ENCODE data around the gene CLEC2D. TPM values are rescaled to one million over a fixed set of nuclear protein-coding genes. Genes with fewer than 3 reads are reported as not detected.
"Not testable (repeated sequence)": the region's sequence is repeated elsewhere in the genome, so short reads cannot be mapped to it uniquely, and the experiment has no call there.

Gene CLEC2D
- total RNA-seq, 1 experiment from 2014 or later = 32.6 TPM

DNA sequence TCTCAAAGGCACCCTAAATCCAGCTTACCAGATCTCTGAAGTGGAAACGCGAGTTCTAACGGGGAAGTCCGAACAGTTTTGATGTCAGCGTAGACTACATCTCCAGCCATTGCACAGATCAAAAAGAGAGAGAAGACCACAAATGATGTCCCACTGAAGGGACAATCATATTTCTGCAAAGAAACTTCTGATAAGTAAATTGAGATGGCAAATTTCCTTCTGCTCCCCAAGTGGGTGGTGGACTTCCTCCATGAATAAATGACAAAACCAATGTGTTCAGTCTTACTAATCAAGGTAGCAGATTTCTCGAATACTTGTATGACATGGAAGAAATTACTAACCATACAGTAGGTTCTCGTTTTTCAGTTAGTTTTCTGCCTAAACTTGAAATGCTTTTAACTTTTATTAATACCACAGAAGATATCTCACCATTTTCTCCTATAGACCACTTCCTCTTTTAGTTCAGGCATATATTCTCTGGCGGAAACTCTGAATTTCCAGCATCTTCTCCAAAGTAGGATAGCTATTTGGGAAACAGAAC is 63.5 kb downstream of the CLEC2D start, which contains the start of gene CLECL1:
Gene CLECL1 (minus strand): TSS at position 177 of the 541 bp plus-strand sequence.
- POLR2A ChIA-PET (ENCODE audit: unreplicated experiment) = no interaction called here
- Histone ChIP-seq H3K4me3 (no peak within 1 kb of the TSS), H3K27me3 (ENCODE audit: insufficient read depth, low read depth) (no peaks in the 10 kb centered on the region), H3K4me2 (no peak within 1 kb of the TSS), H3K4me1 (replicated peaks; ENCODE audit: insufficient read depth) (peaks cover 5% of the 10 kb centered on the region; the same call in 1 of the 2 replicates), H3K27ac (no peak within 1 kb of the TSS), H3K79me2 (ENCODE audit: low read depth) (no peaks in the 10 kb centered on the region), H4K20me1 (ENCODE audit: insufficient read depth) (no peaks in the 10 kb centered on the region), H3K9me2 (ENCODE audit: insufficient read depth) (no peaks in the 10 kb centered on the region), H3K9me3 (ENCODE audit: insufficient read depth, low read depth) (no peaks in the 10 kb centered on the region), H3K36me3 (ENCODE audit: low read depth) (no peaks in the 10 kb centered on the region), H2AFZ (peak within 1 kb of the TSS; percentile 31; the same call in 1 of the 2 replicates), H3F3A (ENCODE audit: insufficient read depth, low read depth) (no peaks in the 10 kb centered on the region)
- DNase-seq = no peak
- intact Hi-C loops (cut with micrococcal nuclease; ENCODE audit: unreplicated experiment) = no loop called here
- no TSS peak for BruUV-seq (replicated peaks)
- CTCF ChIA-PET = no interaction called here
- no peak for TF ChIP-seq EZH2 (IDR thresholded peaks at IDR 0.05; ENCODE audit: low read depth)
- TF ChIP-seq, protein P1, sequence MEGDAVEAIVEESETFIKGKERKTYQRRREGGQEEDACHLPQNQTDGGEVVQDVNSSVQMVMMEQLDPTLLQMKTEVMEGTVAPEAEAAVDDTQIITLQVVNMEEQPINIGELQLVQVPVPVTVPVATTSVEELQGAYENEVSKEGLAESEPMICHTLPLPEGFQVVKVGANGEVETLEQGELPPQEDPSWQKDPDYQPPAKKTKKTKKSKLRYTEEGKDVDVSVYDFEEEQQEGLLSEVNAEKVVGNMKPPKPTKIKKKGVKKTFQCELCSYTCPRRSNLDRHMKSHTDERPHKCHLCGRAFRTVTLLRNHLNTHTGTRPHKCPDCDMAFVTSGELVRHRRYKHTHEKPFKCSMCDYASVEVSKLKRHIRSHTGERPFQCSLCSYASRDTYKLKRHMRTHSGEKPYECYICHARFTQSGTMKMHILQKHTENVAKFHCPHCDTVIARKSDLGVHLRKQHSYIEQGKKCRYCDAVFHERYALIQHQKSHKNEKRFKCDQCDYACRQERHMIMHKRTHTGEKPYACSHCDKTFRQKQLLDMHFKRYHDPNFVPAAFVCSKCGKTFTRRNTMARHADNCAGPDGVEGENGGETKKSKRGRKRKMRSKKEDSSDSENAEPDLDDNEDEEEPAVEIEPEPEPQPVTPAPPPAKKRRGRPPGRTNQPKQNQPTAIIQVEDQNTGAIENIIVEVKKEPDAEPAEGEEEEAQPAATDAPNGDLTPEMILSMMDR (conservative IDR thresholded peaks at IDR 0.05) = no peak

DNA sequence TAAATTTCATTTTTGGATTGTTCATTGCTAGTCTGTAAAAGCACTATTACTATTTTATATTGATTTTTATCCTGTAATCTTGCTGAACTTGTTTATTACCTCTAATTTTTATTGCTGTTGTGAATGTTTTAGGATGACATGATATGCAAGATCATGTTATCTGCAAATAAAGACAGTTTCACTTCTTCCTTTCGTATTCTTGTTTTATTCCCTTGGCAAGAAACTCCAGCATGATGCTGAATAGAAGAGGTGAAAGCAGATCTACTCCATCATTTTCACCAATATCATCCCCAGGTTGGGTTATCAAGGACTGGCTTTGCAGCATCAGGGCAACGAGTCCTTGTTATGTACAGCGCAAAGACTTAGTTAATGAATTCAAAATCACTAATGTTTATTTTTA is 66.1 kb downstream of the CLEC2D start:
- Histone ChIP-seq H4K20me1 (ENCODE audit: insufficient read depth) (no peaks in the 10 kb centered on the region), H3K27me3 (ENCODE audit: insufficient read depth, low read depth) (no peaks in the 10 kb centered on the region), H3K4me3 (no peak overlapping the region), H3K36me3 (ENCODE audit: low read depth) (no peaks in the 10 kb centered on the region), H3K79me2 (ENCODE audit: low read depth) (no peaks in the 10 kb centered on the region), H3F3A (ENCODE audit: insufficient read depth, low read depth) (no peaks in the 10 kb centered on the region), H3K4me1 (replicated peaks; ENCODE audit: insufficient read depth) (0 out of 2 replicates have a peak, but pooled peaks cover 5% of the 10 kb centered on the region), H3K9me2 (ENCODE audit: insufficient read depth) (no peaks in the 10 kb centered on the region), H3K4me2 (no peak overlapping the region), H3K27ac (no peak overlapping the region), H2AFZ (no peak overlapping the region), H3K9me3 (ENCODE audit: insufficient read depth, low read depth) (no peaks in the 10 kb centered on the region)
- no peak for DNase-seq
- POLR2A ChIA-PET (ENCODE audit: unreplicated experiment) = no interaction called here
- no TSS peak for BruUV-seq (replicated peaks)
- CTCF ChIA-PET = no interaction called here
- TF ChIP-seq, protein P1 (conservative IDR thresholded peaks at IDR 0.05) = no peak
- no peak for TF ChIP-seq EZH2 (IDR thresholded peaks at IDR 0.05; ENCODE audit: low read depth)
- intact Hi-C loops (cut with micrococcal nuclease; ENCODE audit: unreplicated experiment) = no loop called here

DNA sequence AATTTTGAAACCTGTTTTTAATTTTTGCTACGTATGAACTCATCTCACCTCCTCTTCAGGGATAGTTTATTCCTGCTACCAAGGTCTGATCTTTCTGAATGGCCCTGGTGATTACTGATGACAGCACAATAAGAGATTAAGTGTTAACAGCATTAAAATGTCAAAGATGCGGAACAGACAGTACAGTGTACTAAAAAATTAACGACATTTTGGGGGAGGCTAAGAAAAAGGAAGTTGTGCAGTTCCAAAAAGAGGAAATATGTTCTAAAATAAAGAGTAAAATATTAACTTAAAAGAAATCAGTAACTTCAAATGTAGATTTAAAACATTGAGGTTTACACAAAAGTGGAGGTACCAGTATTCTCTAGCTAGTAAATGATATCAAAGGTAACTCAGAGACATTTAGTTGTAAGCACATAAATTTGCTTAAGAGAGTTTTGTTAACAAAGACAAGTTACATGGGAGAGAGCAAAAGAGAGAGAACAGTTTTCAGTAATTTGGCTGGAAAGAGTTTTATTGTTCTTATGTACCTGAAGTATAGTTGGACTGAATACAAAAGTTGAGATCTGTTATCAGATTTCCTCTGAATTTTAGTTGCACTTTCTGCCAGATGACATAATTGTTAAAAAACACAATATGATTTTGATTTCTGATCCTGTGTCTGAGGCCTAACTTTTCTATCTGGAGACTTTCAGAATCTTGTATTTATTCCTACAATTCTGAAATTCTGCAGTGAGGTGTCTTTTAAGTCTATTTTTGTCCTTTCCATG is 67.6 kb downstream of the CLEC2D start:
- Histone ChIP-seq H3K4me1 (replicated peaks; ENCODE audit: insufficient read depth) (peaks cover 13% of the 10 kb centered on the region), H3K9me3 (ENCODE audit: insufficient read depth, low read depth) (no peaks in the 10 kb centered on the region), H4K20me1 (ENCODE audit: insufficient read depth) (no peaks in the 10 kb centered on the region), H3K4me2 (no peak overlapping the region), H3F3A (ENCODE audit: insufficient read depth, low read depth) (no peaks in the 10 kb centered on the region), H3K27ac (no peak overlapping the region), H3K4me3 (no peak overlapping the region), H3K9me2 (ENCODE audit: insufficient read depth) (no peaks in the 10 kb centered on the region), H3K27me3 (ENCODE audit: insufficient read depth, low read depth) (no peaks in the 10 kb centered on the region), H3K36me3 (ENCODE audit: low read depth) (no peaks in the 10 kb centered on the region), H3K79me2 (ENCODE audit: low read depth) (no peaks in the 10 kb centered on the region), H2AFZ (no peak overlapping the region)
- no peak for DNase-seq
- POLR2A ChIA-PET (ENCODE audit: unreplicated experiment) = interaction anchor here (0.6 kb wide), 1 partner anchor 454 kb away, joined by 5 read pairs; no protein-coding TSS in a partner anchor
- CTCF ChIA-PET = interaction anchor here (1.4 kb wide), 1 partner anchor 16 kb away, joined by 3 read pairs; no protein-coding TSS in a partner anchor
- no TSS peak for BruUV-seq (replicated peaks)
- intact Hi-C loops (cut with micrococcal nuclease; ENCODE audit: unreplicated experiment) = no loop called here
- TF ChIP-seq, protein P1 (conservative IDR thresholded peaks at IDR 0.05) = no peak
- TF ChIP-seq EZH2 (IDR thresholded peaks at IDR 0.05; ENCODE audit: low read depth) = no peak

DNA sequence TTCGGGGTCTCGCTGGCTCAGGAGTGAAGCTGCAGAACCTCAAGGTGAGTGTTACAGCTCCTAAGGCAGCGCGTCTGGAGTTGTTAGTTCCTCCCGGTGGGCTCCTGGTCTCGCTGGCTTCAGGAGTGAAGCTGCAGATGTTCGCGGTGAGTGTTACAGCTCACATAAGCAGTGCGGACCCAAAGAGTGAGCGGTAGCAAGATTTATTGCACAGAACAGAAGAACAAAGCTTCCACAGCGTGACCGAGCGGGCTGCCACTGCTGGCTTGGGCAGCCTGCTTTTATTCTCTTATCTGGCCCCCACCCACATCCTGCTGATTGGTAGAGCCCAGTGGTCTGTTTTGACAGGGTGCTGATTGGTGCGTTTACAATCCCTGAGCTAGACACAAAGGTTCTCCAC is 69.4 kb downstream of the CLEC2D start:
- H3K9me3 ChIP-seq (ENCODE audit: insufficient read depth, low read depth); H3K79me2 ChIP-seq (ENCODE audit: low read depth); H3K4me2 ChIP-seq; H3K4me3 ChIP-seq; intact Hi-C loops (cut with micrococcal nuclease; ENCODE audit: unreplicated experiment); BruUV-seq (replicated peaks); H4K20me1 ChIP-seq (ENCODE audit: insufficient read depth); H3F3A ChIP-seq (ENCODE audit: insufficient read depth, low read depth); DNase-seq; POLR2A ChIA-PET (ENCODE audit: unreplicated experiment); H3K27ac ChIP-seq; H2AFZ ChIP-seq; H3K36me3 ChIP-seq (ENCODE audit: low read depth); H3K27me3 ChIP-seq (ENCODE audit: insufficient read depth, low read depth); H3K9me2 ChIP-seq (ENCODE audit: insufficient read depth): not testable (repeated sequence)
- CTCF ChIA-PET = interaction anchor here (0.6 to 1.4 kb wide), 2 partner anchors 12 to 34 kb away, joined by 3 read pairs; no protein-coding TSS in a partner anchor
- peaks cover 27% of the 10 kb centered on the region for H3K4me1 ChIP-seq (replicated peaks; ENCODE audit: insufficient read depth)

DNA sequence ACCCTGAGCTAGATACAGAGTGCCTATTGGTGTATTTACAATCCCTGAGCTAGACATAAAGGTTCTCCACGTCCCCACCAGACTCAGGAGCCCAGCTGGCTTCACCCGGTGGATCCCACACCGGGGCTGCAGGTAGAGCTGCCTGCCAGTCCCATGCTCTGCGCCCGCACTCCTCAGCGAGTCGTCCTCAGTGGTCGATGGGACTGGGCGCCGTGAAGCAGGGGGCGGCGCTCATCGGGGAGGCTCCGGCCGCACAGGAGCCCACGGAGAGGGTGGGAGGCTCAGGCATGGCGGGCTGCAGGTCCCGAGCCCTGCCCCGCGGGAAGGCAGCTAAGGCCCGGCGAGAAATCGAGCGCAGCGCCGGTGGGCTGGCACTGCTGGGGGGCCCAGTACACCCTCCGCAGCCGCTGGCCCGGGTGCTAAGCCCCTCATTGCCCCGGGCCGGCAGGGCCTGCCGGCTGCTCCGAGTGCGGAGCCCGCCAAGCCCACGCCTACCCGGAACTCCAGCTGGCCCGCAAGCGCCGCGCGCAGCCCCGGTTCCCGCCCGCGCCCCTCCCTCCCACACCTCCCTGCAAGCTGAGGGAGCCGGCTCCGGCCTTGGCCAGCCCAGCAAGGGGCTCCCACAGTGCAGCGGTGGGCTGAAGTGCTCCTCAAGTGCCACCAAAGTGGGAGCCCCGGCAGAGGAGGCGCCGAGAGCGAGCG is 70.0 kb downstream of the CLEC2D start:
- H3K4me1 ChIP-seq (replicated peaks; ENCODE audit: insufficient read depth) = peaks cover 27% of the 10 kb centered on the region
- H3K9me3 ChIP-seq (ENCODE audit: insufficient read depth, low read depth); H3K36me3 ChIP-seq (ENCODE audit: low read depth); H3K27ac ChIP-seq; BruUV-seq (replicated peaks); H3F3A ChIP-seq (ENCODE audit: insufficient read depth, low read depth); H3K79me2 ChIP-seq (ENCODE audit: low read depth); POLR2A ChIA-PET (ENCODE audit: unreplicated experiment); intact Hi-C loops (cut with micrococcal nuclease; ENCODE audit: unreplicated experiment); H4K20me1 ChIP-seq (ENCODE audit: insufficient read depth); H3K4me3 ChIP-seq; DNase-seq; H3K4me2 ChIP-seq; H3K9me2 ChIP-seq (ENCODE audit: insufficient read depth); H3K27me3 ChIP-seq (ENCODE audit: insufficient read depth, low read depth); H2AFZ ChIP-seq: not testable (repeated sequence)
- CTCF ChIA-PET = interaction anchor here (0.6 to 1.4 kb wide), 2 partner anchors 11 to 35 kb away, joined by 3 read pairs; no protein-coding TSS in a partner anchor

Data from PC-9 (cell line).